Neuronal stem cell (in vitro differentiated cells): Measurements from ENCODE around the gene FBXO39.
A peak's percentile ranks its signal among the peaks of the same experiment; 100 is the strongest.

Experiments
- DNase-seq: peaks from one replicate; pipeline ENCODE4 v3.0.0-alpha.2; 2013; ENCODE audit warnings: low spot score
- H2AFZ ChIP-seq: one replicate; pipeline ENCODE4 v1.6.1; 2013; ENCODE audit warnings: mild to moderate bottlenecking, low read length, inconsistent platforms
- H2AK5ac ChIP-seq: 2 replicates; pipeline ENCODE4 v1.6.1; 2013; ENCODE audit warnings: low read depth, mild to moderate bottlenecking, inconsistent platforms, low read length, moderate library complexity, mixed read lengths
- H2BK120ac ChIP-seq: 2 replicates; pipeline ENCODE4 v1.6.1; 2013; ENCODE audit warnings: low read depth, mild to moderate bottlenecking, inconsistent platforms, low read length, moderate library complexity, mixed read lengths
- H2BK12ac ChIP-seq: one replicate; pipeline ENCODE4 v1.6.1; 2013; ENCODE audit warnings: low read length, inconsistent platforms
- H2BK15ac ChIP-seq: 2 replicates; pipeline ENCODE4 v1.6.1; 2013; ENCODE audit warnings: mild to moderate bottlenecking, low read length, inconsistent platforms, mixed read lengths
- H2BK5ac ChIP-seq: one replicate; pipeline ENCODE4 v1.6.1; 2013; ENCODE audit warnings: inconsistent platforms, mild to moderate bottlenecking, low read length, moderate library complexity
- H3K14ac ChIP-seq: one replicate; pipeline ENCODE4 v1.6.1; 2013; ENCODE audit warnings: low read length, inconsistent platforms
- H3K18ac ChIP-seq: 2 replicates; pipeline ENCODE4 v1.6.1; 2013; ENCODE audit warnings: low read length, inconsistent platforms
- H3K23ac ChIP-seq: 2 replicates; pipeline ENCODE4 v1.6.1; 2013; ENCODE audit warnings: low read depth, mild to moderate bottlenecking, mixed read lengths, low read length, inconsistent platforms; ENCODE audit not compliant: poor library complexity
- H3K27ac ChIP-seq: replicated peaks from 3 replicates; pipeline ENCODE4 v1.5.1; 2013; ENCODE audit warnings: low read length, inconsistent platforms
- H3K27me3 ChIP-seq, 3 experiments: 2 replicates each; pipeline ENCODE4 v1.6.1; 2013; ENCODE audit warnings: low read length in 3 of 3, mild to moderate bottlenecking in 2 of 3, inconsistent platforms in 1 of 3, low read depth in 1 of 3, mixed read lengths in 1 of 3, moderate library complexity in 1 of 3; ENCODE audit not compliant: control insufficient read depth in 3 of 3, insufficient read depth in 3 of 3
- H3K36me3 ChIP-seq, 2 donors: replicated peaks in 1 of 2; 2 replicates each; pipeline ENCODE4 v1.6.1; 2013; ENCODE audit warnings: low read length in 2 of 2; ENCODE audit not compliant: control insufficient read depth in 2 of 2, insufficient read depth in 2 of 2
- H3K4ac ChIP-seq: 2 replicates; pipeline ENCODE4 v1.6.1; 2013; ENCODE audit warnings: inconsistent platforms, mild to moderate bottlenecking, low read length, moderate library complexity
- H3K4me1 ChIP-seq, 2 donors: 1 replicate in 1 of 2; 2 replicates in 1 of 2; pipeline ENCODE4 v1.6.1; 2013; ENCODE audit warnings: low read length in 2 of 2, low read depth in 1 of 2; ENCODE audit not compliant: control insufficient read depth in 2 of 2, insufficient read depth in 1 of 2
- H3K4me2 ChIP-seq: one replicate; pipeline ENCODE4 v1.6.1; 2013; ENCODE audit warnings: mild to moderate bottlenecking, low read length, inconsistent platforms; ENCODE audit not compliant: insufficient read depth, poor library complexity, severe bottlenecking
- H3K4me3 ChIP-seq, 2 donors: 2 replicates each; pipeline ENCODE4 v1.5.1; 2013; ENCODE audit warnings: low read length in 2 of 2, mild to moderate bottlenecking in 2 of 2, inconsistent platforms in 1 of 2, moderate library complexity in 1 of 2
- H3K79me1 ChIP-seq: one replicate; pipeline ENCODE4 v1.6.1; 2013; ENCODE audit warnings: low read depth, mild to moderate bottlenecking, inconsistent platforms, low read length, moderate library complexity
- H3K9ac ChIP-seq: one replicate; pipeline ENCODE4 v1.6.1; 2013; ENCODE audit warnings: mild to moderate bottlenecking, low read depth, low read length, inconsistent platforms; ENCODE audit not compliant: poor library complexity
- H3K9me3 ChIP-seq, 2 donors: replicated peaks in 1 of 2; 2 replicates each; pipeline versions ENCODE3 to v1.6.1; 2013; ENCODE audit warnings: low read length in 2 of 2, mild to moderate bottlenecking in 2 of 2, inconsistent platforms in 1 of 2, low read depth in 1 of 2, mixed read lengths in 1 of 2, moderate library complexity in 1 of 2; ENCODE audit not compliant: control insufficient read depth in 2 of 2, insufficient read depth in 1 of 2
- H4K8ac ChIP-seq: one replicate; pipeline ENCODE4 v1.6.1; 2013; ENCODE audit warnings: low read depth, mild to moderate bottlenecking, inconsistent platforms, low read length, moderate library complexity
- H4K91ac ChIP-seq: one replicate; pipeline ENCODE4 v1.6.1; 2013; ENCODE audit warnings: low read length, low read depth, mild to moderate bottlenecking, inconsistent platforms; ENCODE audit not compliant: poor library complexity
- WGBS, 2 donors: extraction: QIAGEN DNeasy Blood & Tissue Kit; methylation state at CpG; one replicate each; pipeline ENCODE4 v1.1.7; 2013; ENCODE audit warnings: missing lambda C conversion rate in 2 of 2, mixed read lengths in 1 of 2; ENCODE audit not compliant: insufficient read length in 2 of 2, insufficient replicate concordance in 1 of 2; ENCODE audit errors: extremely low coverage in 2 of 2; 5-methylcytosine and 5-hydroxymethylcytosine counted together

Gene FBXO39

DNA sequence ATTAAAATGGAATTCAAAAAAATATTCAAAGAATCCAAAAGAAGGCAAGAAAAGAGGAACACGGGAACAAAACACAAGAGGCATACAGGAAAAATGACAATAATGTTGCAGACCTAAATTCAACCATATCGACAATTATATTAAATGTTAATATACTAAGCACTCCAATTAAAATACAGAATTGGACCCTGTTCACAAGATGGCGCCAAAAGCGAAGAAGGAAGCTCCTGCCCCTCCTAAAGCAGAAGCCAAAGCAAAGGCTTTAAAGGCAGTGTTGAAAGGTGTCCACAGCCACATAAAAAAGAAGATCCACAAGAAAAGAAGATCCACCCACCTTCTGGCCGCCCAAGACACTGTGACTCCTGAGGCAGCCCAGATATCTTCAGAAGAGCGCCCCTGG lies 26.5 kb upstream of the FBXO39 start:
- H3K4me3 ChIP-seq: no peak overlapping the region
- H3K18ac ChIP-seq: no peak overlapping the region
- WGBS, 2 donors: no CpG with 5 or more reads among the region's 6 CpGs
- no peak overlapping the region for H3K14ac ChIP-seq
- H3K4ac ChIP-seq: no peak overlapping the region
- H3K27ac ChIP-seq: no peak overlapping the region
- H4K8ac ChIP-seq: no peak overlapping the region
- no peak overlapping the region for H2BK12ac ChIP-seq
- H3K4me1 ChIP-seq: peaks cover 11 to 20% of the 10 kb centered on the region in 2 donors
- H3K23ac ChIP-seq: no peak overlapping the region
- H3K9ac ChIP-seq: no peak overlapping the region
- no peak overlapping the region for H3K4me2 ChIP-seq
- H4K91ac ChIP-seq: no peak overlapping the region
- no peak for DNase-seq
- peak overlapping the region; percentile 73 for H2AFZ ChIP-seq
- H3K27me3 ChIP-seq: no peaks in the 10 kb centered on the region
- no peak overlapping the region for H2BK120ac ChIP-seq
- H2AK5ac ChIP-seq: no peak overlapping the region
- no peaks in the 10 kb centered on the region for H3K36me3 ChIP-seq
- H3K79me1 ChIP-seq: no peaks in the 10 kb centered on the region
- H2BK15ac ChIP-seq: no peak overlapping the region
- no peak overlapping the region for H2BK5ac ChIP-seq
- H3K9me3 ChIP-seq: no peaks in the 10 kb centered on the region

DNA sequence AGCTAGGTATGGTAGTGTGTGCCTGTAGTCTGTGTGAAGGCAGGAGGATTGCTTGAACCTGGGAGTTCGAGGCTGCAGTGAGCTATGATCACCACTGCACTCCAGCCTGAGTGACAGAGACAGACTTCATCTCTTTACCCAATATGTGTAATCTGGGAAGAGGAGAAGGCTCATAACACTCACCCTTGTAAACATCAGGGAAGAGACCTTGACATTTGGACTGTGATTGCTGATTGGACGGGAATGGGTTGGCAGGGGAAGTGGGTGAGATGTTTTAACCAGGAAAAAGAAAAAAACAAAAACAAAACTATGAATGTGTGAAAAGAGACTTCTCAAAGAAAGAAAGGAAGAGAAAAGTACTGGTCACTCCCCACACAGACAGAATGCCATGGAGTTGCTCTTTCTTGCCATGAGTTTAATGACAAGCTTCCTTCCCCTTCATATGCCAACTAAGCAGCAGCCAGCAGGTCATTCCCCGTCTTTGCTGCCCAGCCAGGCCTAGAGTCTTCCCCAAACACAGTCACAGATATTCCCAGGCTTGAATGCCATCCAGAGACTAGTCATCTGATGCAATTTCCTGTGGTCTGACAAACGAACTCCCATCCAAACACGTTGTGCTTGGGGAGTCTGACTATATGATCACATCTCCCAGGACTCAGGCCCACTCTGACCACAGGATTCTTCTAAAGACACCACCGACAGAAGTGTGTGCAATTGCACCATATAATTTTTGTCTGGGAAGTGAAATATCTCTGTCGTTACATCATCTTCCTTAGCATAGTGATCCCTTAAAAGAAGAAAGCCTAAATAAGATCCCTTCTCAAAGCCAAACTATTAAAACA lies 23.7 kb upstream of the FBXO39 start:
- H4K91ac ChIP-seq: no peak overlapping the region
- WGBS, 2 donors: no CpG with 5 or more reads among the region's 7 CpGs
- H3K27me3 ChIP-seq: no peaks in the 10 kb centered on the region
- DNase-seq: no peak
- H2AK5ac ChIP-seq: no peak overlapping the region
- no peak overlapping the region for H3K23ac ChIP-seq
- no peak overlapping the region for H2BK12ac ChIP-seq
- H3K9ac ChIP-seq: no peak overlapping the region
- no peaks in the 10 kb centered on the region for H3K9me3 ChIP-seq
- no peak overlapping the region for H3K4ac ChIP-seq
- peak overlapping the region; percentile 78 for H2AFZ ChIP-seq
- H3K4me2 ChIP-seq: no peak overlapping the region
- H3K79me1 ChIP-seq: no peaks in the 10 kb centered on the region
- no peak overlapping the region for H3K27ac ChIP-seq
- peak overlapping the region; percentile 65 for H3K18ac ChIP-seq
- peaks cover 11 to 20% of the 10 kb centered on the region in 2 donors for H3K4me1 ChIP-seq
- no peak overlapping the region for H4K8ac ChIP-seq
- no peaks in the 10 kb centered on the region for H3K36me3 ChIP-seq
- H3K4me3 ChIP-seq: peak overlapping the region in 1 of 2 donors; percentile 13
- no peak overlapping the region for H2BK120ac ChIP-seq
- no peak overlapping the region for H3K14ac ChIP-seq
- no peak overlapping the region for H2BK5ac ChIP-seq
- no peak overlapping the region for H2BK15ac ChIP-seq

GRCh38 chr17:6753006-6753445 lies 23.0 kb upstream of the FBXO39 start:
- peak overlapping the region; percentile 59 for H3K27ac ChIP-seq
- H3K4me1 ChIP-seq: peaks cover 11 to 20% of the 10 kb centered on the region in 2 donors
- peak overlapping the region in 1 of 2 donors; percentile 26 for H3K4me3 ChIP-seq
- no peaks in the 10 kb centered on the region for H3K9me3 ChIP-seq
- no peak overlapping the region for H4K91ac ChIP-seq
- no peak overlapping the region for H2BK12ac ChIP-seq
- no peaks in the 10 kb centered on the region for H3K27me3 ChIP-seq
- no peak overlapping the region for H2AK5ac ChIP-seq
- no peak overlapping the region for H4K8ac ChIP-seq
- H3K4ac ChIP-seq: no peak overlapping the region
- no peak overlapping the region for H2BK5ac ChIP-seq
- peak; percentile 32 for DNase-seq
- H3K79me1 ChIP-seq: no peaks in the 10 kb centered on the region
- H2BK15ac ChIP-seq: no peak overlapping the region
- H3K36me3 ChIP-seq: no peaks in the 10 kb centered on the region
- peak overlapping the region; percentile 36 for H3K18ac ChIP-seq
- no peak overlapping the region for H3K14ac ChIP-seq
- H3K9ac ChIP-seq: no peak overlapping the region
- WGBS, 2 donors: no CpG with 5 or more reads among the region's 9 CpGs
- peak overlapping the region; percentile 78 for H2AFZ ChIP-seq
- no peak overlapping the region for H2BK120ac ChIP-seq
- H3K23ac ChIP-seq: no peak overlapping the region
- no peak overlapping the region for H3K4me2 ChIP-seq

DNA sequence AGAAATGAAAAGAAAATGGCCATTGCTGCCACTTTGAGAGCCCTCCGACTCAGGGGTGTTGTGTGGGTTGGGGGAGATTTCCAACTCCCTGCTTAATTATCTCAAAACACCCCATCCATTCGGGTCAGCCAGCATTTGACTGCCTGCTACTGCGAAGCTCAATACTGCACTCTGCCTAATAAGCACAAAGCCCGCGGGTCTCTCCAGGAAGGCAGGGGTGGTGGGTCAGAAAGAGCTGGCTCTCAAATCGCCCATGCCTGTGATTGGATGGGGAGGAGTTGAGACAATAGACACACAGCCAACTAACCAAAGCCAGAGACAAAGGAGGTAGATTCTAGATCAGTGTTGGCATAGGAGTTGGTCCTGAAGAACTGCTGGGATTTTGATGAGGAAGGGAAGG lies 22.5 kb upstream of the FBXO39 start:
- Histone ChIP-seq H3K4ac (no peak overlapping the region), H3K4me2 (no peak overlapping the region), H3K27ac (peak overlapping the region; percentile 59), H2BK120ac (no peak overlapping the region), H3K14ac (no peak overlapping the region), H3K23ac (no peak overlapping the region), H3K9me3 (no peaks in the 10 kb centered on the region), H3K27me3 (no peaks in the 10 kb centered on the region), H2BK15ac (no peak overlapping the region), H3K36me3 (no peaks in the 10 kb centered on the region), H3K18ac (no peak overlapping the region), H2BK12ac (no peak overlapping the region), H4K91ac (no peak overlapping the region), H2AFZ (peak overlapping the region; percentile 78), H4K8ac (no peak overlapping the region), H3K4me1 (peaks cover 11 to 20% of the 10 kb centered on the region in 2 donors), H3K9ac (no peak overlapping the region), H3K4me3 (no peak overlapping the region), H3K79me1 (no peaks in the 10 kb centered on the region), H2BK5ac (no peak overlapping the region), H2AK5ac (no peak overlapping the region)
- no CpG with 5 or more reads among the region's 6 CpGs for WGBS, 2 donors
- peak; percentile 20 for DNase-seq
